ENCODE results near the gene MRPL20. TPM values are rescaled to one million over a fixed set of nuclear protein-coding genes. Genes with fewer than 3 reads are reported as not detected.
"Not testable (repeated sequence)": the region's sequence is repeated elsewhere in the genome, so short reads cannot be mapped to it uniquely, and the experiment has no call there.

MRPL20 gene
- polyA plus RNA-seq, 1 donor (not counting 4 experiments of a cell fraction or from before 2014, with no cell fraction given) = 133 TPM

- H3K27ac ChIP-seq (ENCODE audit: control insufficient read depth, insufficient read depth, low read length) = no peak overlapping the region
- dilution Hi-C loops (cut with MboI; ENCODE audit: extremely low pct_ligation_motif_present, low sequenced_read_pairs) = no loop called here
- peaks cover 8% of the 10 kb centered on the region for H3K4me1 ChIP-seq (ENCODE audit: control insufficient read depth, extremely low read depth, insufficient read depth, low read length)
- no peak overlapping the region for H3K9ac ChIP-seq (ENCODE audit: control insufficient read depth, extremely low read depth, insufficient read depth, low read length)
- H3K9me3 ChIP-seq (ENCODE audit: control insufficient read depth, low read depth, low read length) = no peaks in the 10 kb centered on the region
- TF ChIP-seq EZH2 (IDR thresholded peaks at IDR 0.05; ENCODE audit: low read length) (no peak), CTCF (optimal IDR thresholded peaks at IDR 0.05 in 1 of 3, IDR thresholded peaks at IDR 0.05 in 1 of 3, conservative IDR thresholded peaks at IDR 0.05 in 1 of 3; ENCODE audit: extremely low read depth in 1 of 3, insufficient read depth in 2 of 3, low read length in 3 of 3) (no peak)
- H3K79me2 ChIP-seq (ENCODE audit: control insufficient read depth, insufficient read depth, low read length) = peaks cover 30% of the 10 kb centered on the region
- H3K4me2 ChIP-seq (ENCODE audit: control insufficient read depth, extremely low read depth, insufficient read depth, low read depth, low read length) = no peak overlapping the region
- no peak for FAIRE-seq
- H3K27me3 ChIP-seq (ENCODE audit: control insufficient read depth, extremely low read depth, insufficient read depth, low read length) = no peaks in the 10 kb centered on the region
- H3K9me1 ChIP-seq (ENCODE audit: control insufficient read depth, extremely low read depth, insufficient read depth, low read length) = no peaks in the 10 kb centered on the region
- peaks cover 5% of the 10 kb centered on the region for H4K20me1 ChIP-seq (ENCODE audit: control insufficient read depth, extremely low read depth, insufficient read depth, low read length)
- DNase-seq (ENCODE audit: low read depth, low spot score) = no peak
- no peak overlapping the region for H2AFZ ChIP-seq (ENCODE audit: control insufficient read depth, low read length)
- peaks cover 0 to 3% of the 10 kb centered on the region in 2 experiments for H3K36me3 ChIP-seq (ENCODE audit: control insufficient read depth in 2 of 2, extremely low read depth in 1 of 2, insufficient read depth in 2 of 2, low read length in 2 of 2)
- H3K4me3 ChIP-seq (ENCODE audit: control insufficient read depth in 2 of 3, extremely low read depth in 1 of 3, insufficient read depth in 2 of 3, low read depth in 1 of 3, low read length in 3 of 3) = no peak overlapping the region
Observed at GRCh38 chr1:1411626-1412025, 4.5 kb upstream of the MRPL20 start.

GRCh38 chr1:1410238-1410637 lies 3.1 kb upstream of the MRPL20 start:
- H3K27me3 ChIP-seq (ENCODE audit: control insufficient read depth, extremely low read depth, insufficient read depth, low read length); H4K20me1 ChIP-seq (ENCODE audit: control insufficient read depth, extremely low read depth, insufficient read depth, low read length); dilution Hi-C loops (cut with MboI; ENCODE audit: extremely low pct_ligation_motif_present, low sequenced_read_pairs); H2AFZ ChIP-seq (ENCODE audit: control insufficient read depth, low read length); H3K9me3 ChIP-seq (ENCODE audit: control insufficient read depth, low read depth, low read length); DNase-seq (ENCODE audit: low read depth, low spot score); H3K4me3 ChIP-seq (ENCODE audit: control insufficient read depth in 2 of 3, extremely low read depth in 1 of 3, insufficient read depth in 2 of 3, low read depth in 1 of 3, low read length in 3 of 3); FAIRE-seq; H3K4me2 ChIP-seq (ENCODE audit: control insufficient read depth, extremely low read depth, insufficient read depth, low read depth, low read length); H3K27ac ChIP-seq (ENCODE audit: control insufficient read depth, insufficient read depth, low read length); H3K9me1 ChIP-seq (ENCODE audit: control insufficient read depth, extremely low read depth, insufficient read depth, low read length); H3K9ac ChIP-seq (ENCODE audit: control insufficient read depth, extremely low read depth, insufficient read depth, low read length): not testable (repeated sequence)
- peaks cover 15% of the 10 kb centered on the region for H3K4me1 ChIP-seq (ENCODE audit: control insufficient read depth, extremely low read depth, insufficient read depth, low read length)
- peaks cover 6 to 15% of the 10 kb centered on the region in 2 experiments for H3K36me3 ChIP-seq (ENCODE audit: control insufficient read depth in 2 of 2, extremely low read depth in 1 of 2, insufficient read depth in 2 of 2, low read length in 2 of 2)
- H3K79me2 ChIP-seq (ENCODE audit: control insufficient read depth, insufficient read depth, low read length) = peaks cover 43% of the 10 kb centered on the region

Measured in keratinocyte (primary cell).